Esophagus muscularis mucosa (tissue), 3 donors: ENCODE results near the gene SHISA4.

Experiments used
- POLR2A ChIP-seq: fragments of 450-650 bp; IDR thresholded peaks from one replicate; pipeline ENCODE4 v1.6.1; 2017; ENCODE audit warnings: antibody characterized with exemption, moderate library complexity, mild to moderate bottlenecking, low read depth
- POLR2AphosphoS5 ChIP-seq, 2 donors: sonication (generic); formaldehyde crosslinking; IDR thresholded peaks; one replicate each; pipeline ENCODE4 v1.6.1; 2017; ENCODE audit warnings: antibody characterized with exemption in 2 of 2
- TF ChIP-seq, protein P1 (sequence below), 3 experiments: fragments of 200-600 bp in 2 of 3; fragments of 450-650 bp in 1 of 3; sonication (generic) in 2 of 3; IDR thresholded peaks; one replicate each; pipeline ENCODE4 v1.5.1; 2017 to 2019; ENCODE audit warnings: antibody characterized with exemption in 3 of 3, mild to moderate bottlenecking in 2 of 3, moderate library complexity in 1 of 3

DNA sequence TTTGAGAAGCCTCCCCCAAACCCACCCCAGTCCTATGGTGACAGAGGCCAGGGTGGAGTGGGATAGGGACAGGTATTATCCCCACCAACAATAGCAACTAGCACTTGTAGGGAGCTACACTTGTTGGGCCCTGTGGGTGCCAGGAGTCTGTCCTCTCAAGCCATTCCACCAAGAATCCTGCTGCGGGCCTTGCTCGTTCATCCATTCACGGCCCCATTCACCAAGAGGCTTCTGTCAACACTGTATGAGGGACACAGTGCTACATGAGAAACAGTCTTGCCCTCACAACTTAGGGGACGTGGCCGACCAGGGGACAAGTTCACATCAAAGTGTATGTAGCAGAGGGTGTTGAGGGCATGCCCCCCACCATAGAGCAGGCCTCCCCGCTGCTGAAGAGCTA, 18.9 kb downstream of the SHISA4 start:
- TF ChIP-seq POLR2A (no peak), POLR2AphosphoS5 (IDR thresholded peaks at IDR 0.05) (no peak)
- TF ChIP-seq, protein P1, sequence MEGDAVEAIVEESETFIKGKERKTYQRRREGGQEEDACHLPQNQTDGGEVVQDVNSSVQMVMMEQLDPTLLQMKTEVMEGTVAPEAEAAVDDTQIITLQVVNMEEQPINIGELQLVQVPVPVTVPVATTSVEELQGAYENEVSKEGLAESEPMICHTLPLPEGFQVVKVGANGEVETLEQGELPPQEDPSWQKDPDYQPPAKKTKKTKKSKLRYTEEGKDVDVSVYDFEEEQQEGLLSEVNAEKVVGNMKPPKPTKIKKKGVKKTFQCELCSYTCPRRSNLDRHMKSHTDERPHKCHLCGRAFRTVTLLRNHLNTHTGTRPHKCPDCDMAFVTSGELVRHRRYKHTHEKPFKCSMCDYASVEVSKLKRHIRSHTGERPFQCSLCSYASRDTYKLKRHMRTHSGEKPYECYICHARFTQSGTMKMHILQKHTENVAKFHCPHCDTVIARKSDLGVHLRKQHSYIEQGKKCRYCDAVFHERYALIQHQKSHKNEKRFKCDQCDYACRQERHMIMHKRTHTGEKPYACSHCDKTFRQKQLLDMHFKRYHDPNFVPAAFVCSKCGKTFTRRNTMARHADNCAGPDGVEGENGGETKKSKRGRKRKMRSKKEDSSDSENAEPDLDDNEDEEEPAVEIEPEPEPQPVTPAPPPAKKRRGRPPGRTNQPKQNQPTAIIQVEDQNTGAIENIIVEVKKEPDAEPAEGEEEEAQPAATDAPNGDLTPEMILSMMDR (IDR thresholded peaks at IDR 0.05) = no peak
